Vagina (tissue), 2 donors: ENCODE measurements around the gene CENPX. TPM values are rescaled to one million over a fixed set of nuclear protein-coding genes. Genes with fewer than 3 reads are reported as not detected.
A peak's percentile ranks its signal among the peaks of the same experiment; 100 is the strongest.

Experiments
- DNase-seq, 2 donors: peaks; one replicate each; pipeline ENCODE4 v3.0.0-alpha.2; 2017; ENCODE audit errors: extremely low spot score in 2 of 2
- H3K27ac ChIP-seq: fragments of 200-600 bp; sonication (generic); one replicate; pipeline ENCODE4 v1.5.1; 2019
- H3K27me3 ChIP-seq: fragments of 200-600 bp; sonication (generic); one replicate; pipeline ENCODE4 v1.5.1; 2019
- H3K36me3 ChIP-seq, 2 donors: fragments of 200-600 bp; sonication (generic); one replicate each; pipeline ENCODE4 v1.5.1; 2017 to 2019
- H3K4me1 ChIP-seq: fragments of 200-600 bp; sonication (generic); one replicate; pipeline ENCODE4 v1.5.1; 2019
- H3K4me3 ChIP-seq, 2 donors: fragments of 200-600 bp; sonication (generic); 1 replicate in 1 of 2; 2 replicates in 1 of 2; pipeline ENCODE4 v1.5.1; 2016 to 2019
- H3K9me3 ChIP-seq: fragments of 200-600 bp; sonication (generic); one replicate; pipeline ENCODE4 v1.5.1; 2019
- POLR2A ChIP-seq, 2 donors: fragments of 450-650 bp; IDR thresholded peaks; one replicate each; pipeline ENCODE4 v1.6.1; 2017; ENCODE audit warnings: antibody characterized with exemption in 2 of 2, mild to moderate bottlenecking in 2 of 2, moderate library complexity in 2 of 2
- POLR2AphosphoS5 ChIP-seq, 2 donors: sonication (generic); formaldehyde crosslinking; IDR thresholded peaks; one replicate each; pipeline ENCODE4 v1.9.0; 2017; ENCODE audit warnings: antibody characterized with exemption in 2 of 2, mild to moderate bottlenecking in 2 of 2, low read depth in 1 of 2; ENCODE audit not compliant: insufficient read depth in 1 of 2
- intact Hi-C: fragments of 100-400 bp; cut with DNase I; formaldehyde crosslinking; loops from one replicate; pipeline ENCODE4 v1.15.1; 2023
- total RNA-seq: library from RNA; depleted of rRNA; stranded (reverse); fragments of >200 nt; gene quantifications from one replicate; pipeline ENCODE4 v1.2.3, GENCODE V29; 2016
- TF ChIP-seq, protein P1 (sequence below), 3 experiments: fragments of 450-650 bp in 2 of 3; fragments of 200-600 bp in 1 of 3; sonication (generic) in 1 of 3; IDR thresholded peaks; one replicate each; pipeline ENCODE4 v1.5.1; 2017 to 2019; ENCODE audit warnings: antibody characterized with exemption in 3 of 3, mild to moderate bottlenecking in 2 of 3, moderate library complexity in 2 of 3

CENPX gene
- total RNA-seq, 1 donor from 2014 or later, result 101 TPM

DNA sequence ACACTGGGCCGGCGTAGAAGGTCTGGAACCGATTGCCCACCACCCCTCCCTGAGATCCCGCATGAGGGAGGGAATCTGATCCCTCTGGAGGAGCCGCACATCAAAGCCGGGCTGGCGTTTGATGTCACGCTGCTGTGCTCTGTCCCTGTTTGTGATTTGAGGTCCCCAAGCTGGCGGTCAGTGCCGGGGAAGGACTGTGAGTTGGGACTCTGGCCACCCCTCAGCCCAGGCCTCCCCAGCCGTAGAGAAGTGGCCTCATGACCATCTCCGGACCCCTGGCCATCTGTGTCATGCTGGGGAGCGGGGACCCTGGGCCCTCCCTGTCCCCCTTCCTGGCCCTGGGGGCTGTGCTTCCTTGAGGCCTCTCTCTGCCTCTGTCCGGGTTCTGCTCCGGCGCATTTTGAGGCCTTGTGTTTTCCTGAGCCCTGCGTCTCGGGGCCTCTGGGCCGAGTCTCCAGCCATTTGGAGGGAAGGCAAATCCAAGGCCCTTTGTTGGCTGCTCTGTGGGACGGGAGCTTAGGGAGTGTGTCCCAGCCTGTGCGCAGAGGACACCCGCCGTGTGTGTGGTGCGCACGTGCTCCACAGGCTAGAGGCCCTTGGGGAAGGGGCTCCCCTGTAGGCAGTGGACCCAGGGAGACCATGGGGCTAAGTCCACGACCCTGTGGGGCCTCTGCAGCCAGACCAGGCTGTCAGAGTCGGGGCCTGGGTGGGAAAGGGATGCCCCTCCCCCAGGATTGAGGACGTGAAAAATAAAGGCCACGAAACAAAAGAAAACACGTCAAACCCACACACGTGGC is 30.2 kb downstream of the CENPX start:
- no peaks in the 10 kb centered on the region for H3K27me3 ChIP-seq
- no peaks in the 10 kb centered on the region for H3K36me3 ChIP-seq
- intact Hi-C loops, result no loop called here
- peak overlapping the region in 1 of 2 donors; percentile 8 for H3K4me3 ChIP-seq
- peak overlapping the region; percentile 61 for H3K27ac ChIP-seq
- H3K4me1 ChIP-seq, result peaks cover 30% of the 10 kb centered on the region
- no peaks in the 10 kb centered on the region for H3K9me3 ChIP-seq
- TF ChIP-seq, protein P1, sequence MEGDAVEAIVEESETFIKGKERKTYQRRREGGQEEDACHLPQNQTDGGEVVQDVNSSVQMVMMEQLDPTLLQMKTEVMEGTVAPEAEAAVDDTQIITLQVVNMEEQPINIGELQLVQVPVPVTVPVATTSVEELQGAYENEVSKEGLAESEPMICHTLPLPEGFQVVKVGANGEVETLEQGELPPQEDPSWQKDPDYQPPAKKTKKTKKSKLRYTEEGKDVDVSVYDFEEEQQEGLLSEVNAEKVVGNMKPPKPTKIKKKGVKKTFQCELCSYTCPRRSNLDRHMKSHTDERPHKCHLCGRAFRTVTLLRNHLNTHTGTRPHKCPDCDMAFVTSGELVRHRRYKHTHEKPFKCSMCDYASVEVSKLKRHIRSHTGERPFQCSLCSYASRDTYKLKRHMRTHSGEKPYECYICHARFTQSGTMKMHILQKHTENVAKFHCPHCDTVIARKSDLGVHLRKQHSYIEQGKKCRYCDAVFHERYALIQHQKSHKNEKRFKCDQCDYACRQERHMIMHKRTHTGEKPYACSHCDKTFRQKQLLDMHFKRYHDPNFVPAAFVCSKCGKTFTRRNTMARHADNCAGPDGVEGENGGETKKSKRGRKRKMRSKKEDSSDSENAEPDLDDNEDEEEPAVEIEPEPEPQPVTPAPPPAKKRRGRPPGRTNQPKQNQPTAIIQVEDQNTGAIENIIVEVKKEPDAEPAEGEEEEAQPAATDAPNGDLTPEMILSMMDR (IDR thresholded peaks at IDR 0.05), result no peak
- TF ChIP-seq POLR2A (IDR thresholded peaks at IDR 0.05), result no peak
- TF ChIP-seq POLR2AphosphoS5 (IDR thresholded peaks at IDR 0.05; ENCODE audit: insufficient read depth in 1 of 2, low read depth in 1 of 2), result no peak
- no peak for DNase-seq

DNA sequence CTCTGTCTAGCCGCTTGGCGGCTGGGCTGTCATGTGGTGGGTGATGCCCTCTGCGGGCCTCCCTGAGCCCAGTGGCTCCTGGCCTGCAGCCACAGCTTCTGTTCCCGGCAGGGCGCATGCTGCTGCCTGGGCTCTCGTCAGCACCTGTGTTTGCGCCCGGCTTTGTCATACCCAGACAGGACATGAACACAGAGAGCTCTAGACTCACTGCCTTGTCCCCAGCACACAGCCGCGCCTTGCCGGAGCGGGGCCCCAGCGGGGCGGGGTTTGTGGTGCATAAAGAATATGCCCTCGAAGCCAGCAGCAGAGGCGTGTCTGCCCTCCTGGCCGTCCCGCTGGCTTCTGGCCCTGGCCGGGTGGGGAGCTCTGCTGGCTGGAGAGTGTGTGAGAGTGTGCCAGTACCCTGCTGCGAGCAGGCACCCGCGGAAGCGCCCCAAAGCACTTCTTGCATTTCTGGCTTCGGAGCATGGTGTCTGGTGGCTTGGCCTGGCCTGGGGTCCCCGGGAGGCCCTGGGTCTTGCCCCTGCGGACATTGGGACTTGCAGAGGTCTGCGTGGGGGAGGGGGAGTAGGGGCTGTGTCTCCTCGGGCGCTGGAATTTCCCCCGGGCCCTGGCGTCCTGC is 30.9 kb downstream of the CENPX start:
- no peak for DNase-seq
- intact Hi-C loops, result no loop called here
- Histone ChIP-seq H3K36me3 (no peaks in the 10 kb centered on the region), H3K27ac (peak overlapping the region; percentile 61), H3K9me3 (no peaks in the 10 kb centered on the region), H3K4me3 (peak overlapping the region in 1 of 2 donors; percentile 8), H3K27me3 (no peaks in the 10 kb centered on the region), H3K4me1 (peaks cover 30% of the 10 kb centered on the region)
- peak in 1 of 2 donors; percentile 52 for TF ChIP-seq POLR2AphosphoS5 (IDR thresholded peaks at IDR 0.05; ENCODE audit: insufficient read depth in 1 of 2, low read depth in 1 of 2)
- TF ChIP-seq POLR2A (IDR thresholded peaks at IDR 0.05), result no peak

- Histone ChIP-seq H3K27ac (peak overlapping the region; percentile 53), H3K36me3 (peaks cover 0 to 5% of the 10 kb centered on the region in 2 donors), H3K4me1 (peaks cover 30% of the 10 kb centered on the region), H3K27me3 (no peaks in the 10 kb centered on the region), H3K9me3 (no peaks in the 10 kb centered on the region), H3K4me3 (no peak overlapping the region)
- DNase-seq, result no peak
- intact Hi-C loops, result no loop called here
- TF ChIP-seq POLR2AphosphoS5 (IDR thresholded peaks at IDR 0.05; ENCODE audit: insufficient read depth in 1 of 2, low read depth in 1 of 2) (no peak), POLR2A (IDR thresholded peaks at IDR 0.05) (no peak)
- TF ChIP-seq, protein P1 (IDR thresholded peaks at IDR 0.05), result no peak
Observed at GRCh38 chr17:81990836-81991683, 31.6 kb downstream of the CENPX start.

DNA sequence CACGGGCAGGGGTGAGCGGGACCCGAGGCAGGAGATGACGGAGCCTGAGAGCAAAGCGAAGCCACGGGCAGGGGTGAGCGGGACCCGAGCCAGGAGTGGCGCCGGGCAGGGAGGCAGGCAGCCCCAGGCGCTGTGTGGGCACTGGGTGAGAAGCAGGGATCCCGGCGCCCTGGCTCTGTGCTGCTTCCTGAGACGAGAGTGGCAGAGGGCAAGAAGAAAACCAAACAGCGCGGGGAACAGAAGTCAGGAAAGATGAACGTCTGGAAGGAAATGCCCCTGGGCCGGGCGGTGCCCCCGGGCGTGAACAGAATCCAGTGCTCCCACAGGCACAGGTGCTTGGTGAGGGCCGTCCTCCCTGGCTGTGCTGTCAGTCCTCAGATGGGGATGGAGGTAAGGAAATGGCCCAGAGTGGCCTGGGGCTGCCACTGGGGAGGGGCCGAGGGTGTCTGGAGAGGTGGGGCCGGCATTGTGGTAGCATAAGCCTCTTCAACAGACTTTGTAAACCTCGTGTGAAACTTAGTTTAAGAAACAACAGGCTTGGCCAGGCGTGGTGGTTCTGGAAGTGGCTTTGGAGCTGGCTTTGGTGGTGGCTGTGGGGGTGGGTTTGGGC is 35.4 kb downstream of the CENPX start:
- H3K9me3 ChIP-seq, result no peaks in the 10 kb centered on the region
- peaks cover 0 to 25% of the 10 kb centered on the region in 2 donors for H3K36me3 ChIP-seq
- no peaks in the 10 kb centered on the region for H3K27me3 ChIP-seq
- DNase-seq, result no peak
- H3K27ac ChIP-seq, result no peak overlapping the region
- TF ChIP-seq POLR2A (IDR thresholded peaks at IDR 0.05) (no peak), POLR2AphosphoS5 (IDR thresholded peaks at IDR 0.05; ENCODE audit: insufficient read depth in 1 of 2, low read depth in 1 of 2) (no peak)
- TF ChIP-seq, protein P1 (IDR thresholded peaks at IDR 0.05), result no peak
- H3K4me3 ChIP-seq, result no peak overlapping the region
- intact Hi-C loops, result no loop called here
- H3K4me1 ChIP-seq, result peaks cover 16% of the 10 kb centered on the region

GRCh38 chr17:81986606-81987005 is 36.1 kb downstream of the CENPX start:
- no peak for DNase-seq
- no peaks in the 10 kb centered on the region for H3K9me3 ChIP-seq
- H3K27ac ChIP-seq, result no peak overlapping the region
- peaks cover 10% of the 10 kb centered on the region for H3K4me1 ChIP-seq
- intact Hi-C loops, result no loop called here
- H3K36me3 ChIP-seq, result peaks cover 0 to 25% of the 10 kb centered on the region in 2 donors
- no peak overlapping the region for H3K4me3 ChIP-seq
- TF ChIP-seq, protein P1 (IDR thresholded peaks at IDR 0.05), result no peak
- no peak for TF ChIP-seq POLR2AphosphoS5 (IDR thresholded peaks at IDR 0.05; ENCODE audit: insufficient read depth in 1 of 2, low read depth in 1 of 2)
- TF ChIP-seq POLR2A (IDR thresholded peaks at IDR 0.05), result no peak
- no peaks in the 10 kb centered on the region for H3K27me3 ChIP-seq
